Measurements from ENCODE around the gene ICA1L. TPM values are rescaled to one million over a fixed set of nuclear protein-coding genes. Genes with fewer than 3 reads are reported as not detected.

ICA1L gene
- total RNA-seq, 1 donor from 2014 or later, result 2.3 TPM

DNA sequence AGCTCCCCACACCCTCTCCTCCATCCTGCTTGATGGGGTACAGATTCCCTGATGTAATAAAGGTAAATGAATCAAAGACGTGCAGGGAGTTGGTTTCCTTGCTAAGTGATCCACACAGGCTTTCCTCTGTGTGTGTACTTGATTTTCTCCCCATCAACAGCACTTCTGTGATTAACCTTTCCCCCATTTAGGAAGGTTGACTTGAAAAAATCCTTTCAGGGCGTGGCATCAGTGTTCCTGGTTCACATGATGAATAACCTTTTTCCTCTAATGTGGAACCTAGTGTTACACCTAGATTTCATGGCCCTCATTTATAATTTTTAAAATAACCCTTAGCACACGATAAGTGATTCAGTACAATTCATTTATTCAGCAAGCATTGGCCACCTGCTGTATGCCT lies 115.0 kb downstream of the ICA1L start:
- intact Hi-C loops (cut with DNase I), result no loop called here
- no peak for ATAC-seq

GRCh38 chr2:202754936-202755335 lies 116.6 kb downstream of the ICA1L start:
- no peak overlapping the region for H3K4me3 ChIP-seq
- ATAC-seq, result peak; percentile 34
- TF ChIP-seq, protein P1, sequence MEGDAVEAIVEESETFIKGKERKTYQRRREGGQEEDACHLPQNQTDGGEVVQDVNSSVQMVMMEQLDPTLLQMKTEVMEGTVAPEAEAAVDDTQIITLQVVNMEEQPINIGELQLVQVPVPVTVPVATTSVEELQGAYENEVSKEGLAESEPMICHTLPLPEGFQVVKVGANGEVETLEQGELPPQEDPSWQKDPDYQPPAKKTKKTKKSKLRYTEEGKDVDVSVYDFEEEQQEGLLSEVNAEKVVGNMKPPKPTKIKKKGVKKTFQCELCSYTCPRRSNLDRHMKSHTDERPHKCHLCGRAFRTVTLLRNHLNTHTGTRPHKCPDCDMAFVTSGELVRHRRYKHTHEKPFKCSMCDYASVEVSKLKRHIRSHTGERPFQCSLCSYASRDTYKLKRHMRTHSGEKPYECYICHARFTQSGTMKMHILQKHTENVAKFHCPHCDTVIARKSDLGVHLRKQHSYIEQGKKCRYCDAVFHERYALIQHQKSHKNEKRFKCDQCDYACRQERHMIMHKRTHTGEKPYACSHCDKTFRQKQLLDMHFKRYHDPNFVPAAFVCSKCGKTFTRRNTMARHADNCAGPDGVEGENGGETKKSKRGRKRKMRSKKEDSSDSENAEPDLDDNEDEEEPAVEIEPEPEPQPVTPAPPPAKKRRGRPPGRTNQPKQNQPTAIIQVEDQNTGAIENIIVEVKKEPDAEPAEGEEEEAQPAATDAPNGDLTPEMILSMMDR (IDR thresholded peaks at IDR 0.05), result no peak
- no peaks in the 10 kb centered on the region for H3K4me1 ChIP-seq
- H3K27me3 ChIP-seq, result no peaks in the 10 kb centered on the region
- no peak for DNase-seq
- no peak overlapping the region for H3K27ac ChIP-seq
- intact Hi-C loops (cut with DNase I), result no loop called here
- no peaks in the 10 kb centered on the region for H3K9me3 ChIP-seq
- H3K36me3 ChIP-seq, result peaks cover 7% of the 10 kb centered on the region

More for the DNA sequence above, 115.0 kb downstream of the ICA1L start:
- H3K27ac ChIP-seq, result no peak overlapping the region
- no peaks in the 10 kb centered on the region for H3K27me3 ChIP-seq
- TF ChIP-seq, protein P1 (IDR thresholded peaks at IDR 0.05), result no peak
- no peak for DNase-seq
- H3K4me1 ChIP-seq, result no peaks in the 10 kb centered on the region
- peaks cover 7% of the 10 kb centered on the region for H3K36me3 ChIP-seq
- H3K4me3 ChIP-seq, result no peak overlapping the region
- H3K9me3 ChIP-seq, result no peaks in the 10 kb centered on the region

DNA sequence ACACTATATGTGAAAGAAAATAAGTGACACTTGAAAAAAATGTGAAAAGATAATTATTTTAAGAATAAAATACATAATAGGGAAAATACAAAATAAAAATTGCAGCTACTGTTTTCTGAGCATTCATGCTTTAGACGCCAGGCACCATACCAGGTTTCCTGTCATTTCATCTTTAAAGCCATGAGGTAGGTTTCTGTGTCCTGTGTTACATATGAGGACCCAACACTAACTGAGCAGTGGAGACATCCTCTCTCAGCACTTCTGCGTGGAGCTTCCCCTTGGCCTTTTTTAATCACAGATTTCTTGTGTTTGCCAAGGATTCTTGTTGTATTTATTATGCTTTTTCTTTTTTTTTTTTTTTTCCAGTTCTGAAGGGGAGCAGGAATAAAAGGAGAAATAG lies 119.5 kb downstream of the ICA1L start:
- ATAC-seq, result no peak
- Histone ChIP-seq H3K27me3 (no peaks in the 10 kb centered on the region), H3K36me3 (no peaks in the 10 kb centered on the region), H3K4me3 (no peak overlapping the region), H3K27ac (no peak overlapping the region), H3K4me1 (no peaks in the 10 kb centered on the region), H3K9me3 (no peaks in the 10 kb centered on the region)
- intact Hi-C loops (cut with DNase I), result no loop called here
- TF ChIP-seq, protein P1 (IDR thresholded peaks at IDR 0.05), result no peak
- no peak for DNase-seq

DNA sequence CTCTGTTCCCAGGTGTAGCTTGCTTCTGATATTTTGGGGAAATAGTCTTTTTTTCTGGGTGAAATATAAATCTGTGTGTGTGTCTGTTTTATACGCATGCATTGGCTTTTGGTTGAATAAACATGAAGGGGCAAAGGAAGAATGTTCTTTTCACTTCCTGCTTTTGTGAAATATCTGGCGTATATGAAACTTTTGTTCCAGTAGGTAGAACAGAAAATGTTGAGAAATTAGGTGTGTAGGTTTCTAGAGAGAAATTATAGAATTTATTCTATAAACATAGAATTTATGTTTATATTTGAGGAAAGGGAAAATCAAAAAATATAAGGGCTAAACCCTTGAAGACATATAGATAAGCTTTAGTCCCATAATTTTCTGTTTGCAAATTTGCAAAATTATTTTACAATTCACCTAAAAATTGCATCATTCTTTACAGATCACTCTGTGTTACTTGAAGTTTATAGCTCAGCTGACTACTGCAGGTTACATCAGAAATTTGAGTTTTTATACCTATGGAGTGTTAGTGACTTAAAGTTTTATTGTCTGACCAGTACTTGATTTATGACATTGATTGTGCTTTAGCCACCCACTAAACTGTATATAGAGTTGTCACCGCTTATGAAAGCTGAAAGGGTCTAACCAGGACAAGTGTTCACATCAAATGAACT lies 120.7 kb downstream of the ICA1L start:
- Histone ChIP-seq H3K36me3 (no peaks in the 10 kb centered on the region), H3K27ac (no peak overlapping the region), H3K9me3 (no peaks in the 10 kb centered on the region), H3K4me3 (no peak overlapping the region), H3K4me1 (no peaks in the 10 kb centered on the region), H3K27me3 (no peaks in the 10 kb centered on the region)
- no peak for DNase-seq
- intact Hi-C loops (cut with DNase I), result no loop called here
- TF ChIP-seq, protein P1 (IDR thresholded peaks at IDR 0.05), result no peak
- no peak for ATAC-seq

GRCh38 chr2:202749477-202749876 lies 122.1 kb downstream of the ICA1L start:
- no peaks in the 10 kb centered on the region for H3K9me3 ChIP-seq
- no peaks in the 10 kb centered on the region for H3K27me3 ChIP-seq
- no peak overlapping the region for H3K4me3 ChIP-seq
- H3K27ac ChIP-seq, result no peak overlapping the region
- intact Hi-C loops (cut with DNase I), result no loop called here
- DNase-seq (no peak), ATAC-seq (no peak)
- H3K36me3 ChIP-seq, result no peaks in the 10 kb centered on the region
- TF ChIP-seq, protein P1 (IDR thresholded peaks at IDR 0.05), result no peak
- no peaks in the 10 kb centered on the region for H3K4me1 ChIP-seq

- no peak overlapping the region for H3K4me3 ChIP-seq
- no peak for ATAC-seq
Observed at GRCh38 chr2:202743613-202744012, 128.0 kb downstream of the ICA1L start.

More at GRCh38 chr2:202743613-202744012, 128.0 kb downstream of the ICA1L start:
- Histone ChIP-seq H3K27me3 (no peaks in the 10 kb centered on the region), H3K27ac (no peak overlapping the region), H3K9me3 (no peaks in the 10 kb centered on the region), H3K36me3 (no peaks in the 10 kb centered on the region), H3K4me1 (no peaks in the 10 kb centered on the region)
- intact Hi-C loops (cut with DNase I), result no loop called here
- no peak for DNase-seq
- TF ChIP-seq, protein P1 (IDR thresholded peaks at IDR 0.05), result no peak

Measured in upper lobe of right lung (tissue), 1 donor.